GM18508 (cell line): Measurements from ENCODE around the gene SEC14L6.
"Not testable (repeated sequence)": the region's sequence is repeated elsewhere in the genome, so short reads cannot be mapped to it uniquely, and the experiment has no call there.

Experiments
- ATAC-seq: cut with Tn5 transposase; IDR thresholded peaks from one replicate; pipeline ENCODE4 v1.9.1; 2021; ENCODE audit warnings: moderate number of reproducible peaks; ENCODE audit not compliant: insufficient read depth, unreplicated experiment

The SEC14L6 gene

DNA sequence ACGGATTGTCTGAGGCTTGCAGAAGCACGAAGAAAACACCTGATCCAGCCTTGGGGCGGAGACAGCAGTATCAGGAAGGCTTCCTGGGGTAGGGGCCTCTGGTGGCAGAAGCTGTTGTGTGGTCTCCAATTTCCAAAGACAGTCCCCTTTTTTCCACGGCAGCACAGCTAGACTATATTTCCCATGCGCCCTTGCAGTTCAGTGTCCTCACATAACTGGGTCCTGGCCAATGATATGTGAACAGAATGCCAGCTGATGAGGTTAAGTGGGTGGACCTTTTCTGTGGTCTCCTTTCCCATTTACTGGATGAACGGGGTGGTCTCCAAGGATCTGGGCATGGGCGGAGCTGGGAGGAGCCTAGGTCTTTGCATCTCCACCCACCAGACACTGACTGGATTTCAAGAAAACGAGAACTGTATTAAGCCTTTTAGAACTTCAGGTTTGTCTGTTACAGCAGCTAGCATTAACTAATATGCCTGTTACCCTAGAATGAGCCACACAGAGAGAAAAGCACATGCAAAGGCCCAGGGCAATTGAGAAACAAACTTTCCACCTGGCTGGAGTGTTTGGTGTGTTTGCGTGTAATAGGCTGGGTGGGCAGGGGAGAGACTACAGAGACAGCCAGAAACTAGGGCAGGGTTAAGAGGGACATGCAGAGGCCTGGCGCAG is 21.7 kb upstream of the SEC14L6 start:
- ATAC-seq: no peak

- ATAC-seq: not testable (repeated sequence)
Observed at GRCh38 chr22:30567277-30567676, 20.7 kb upstream of the SEC14L6 start.

DNA sequence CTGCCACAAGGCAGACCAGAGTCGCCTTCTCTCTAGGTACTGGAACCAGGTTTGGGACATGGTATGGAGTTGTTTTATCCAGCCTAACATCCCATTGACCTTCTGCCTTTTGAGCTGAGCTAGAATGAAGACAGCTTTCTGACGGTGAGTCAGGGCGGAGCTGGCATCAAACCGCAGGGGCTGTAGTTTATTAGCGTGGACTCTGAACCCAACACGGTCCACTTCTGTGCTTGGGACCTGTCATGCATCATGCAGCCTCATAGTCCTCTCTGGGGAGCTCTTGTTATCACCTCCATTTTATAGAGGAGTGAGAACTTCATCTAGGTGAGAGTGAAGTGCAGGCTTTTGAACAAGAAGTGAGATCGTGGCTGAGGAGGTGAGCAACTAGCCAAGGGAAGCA is 19.6 kb upstream of the SEC14L6 start:
- ATAC-seq: no peak

GRCh38 chr22:30565341-30565740 is 18.8 kb upstream of the SEC14L6 start:
- ATAC-seq: no peak

DNA sequence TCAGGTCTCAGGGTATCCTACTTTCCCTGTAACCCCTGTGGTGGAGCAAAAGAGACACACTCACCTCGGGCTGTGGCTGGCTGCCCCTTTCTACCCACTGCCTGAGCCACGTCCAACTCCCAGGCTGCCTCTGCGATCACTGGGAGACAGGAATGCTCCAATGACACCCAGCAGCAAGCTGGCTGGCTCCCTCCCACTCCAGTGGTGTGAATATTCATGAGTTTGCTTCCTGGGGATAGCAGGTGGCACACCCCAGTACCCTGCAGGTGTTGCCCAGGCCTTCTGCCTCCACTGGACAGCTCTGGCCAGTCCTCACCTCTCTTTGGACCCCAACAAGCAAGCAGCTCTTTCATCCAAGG is 18.2 kb upstream of the SEC14L6 start:
- ATAC-seq: no peak

DNA sequence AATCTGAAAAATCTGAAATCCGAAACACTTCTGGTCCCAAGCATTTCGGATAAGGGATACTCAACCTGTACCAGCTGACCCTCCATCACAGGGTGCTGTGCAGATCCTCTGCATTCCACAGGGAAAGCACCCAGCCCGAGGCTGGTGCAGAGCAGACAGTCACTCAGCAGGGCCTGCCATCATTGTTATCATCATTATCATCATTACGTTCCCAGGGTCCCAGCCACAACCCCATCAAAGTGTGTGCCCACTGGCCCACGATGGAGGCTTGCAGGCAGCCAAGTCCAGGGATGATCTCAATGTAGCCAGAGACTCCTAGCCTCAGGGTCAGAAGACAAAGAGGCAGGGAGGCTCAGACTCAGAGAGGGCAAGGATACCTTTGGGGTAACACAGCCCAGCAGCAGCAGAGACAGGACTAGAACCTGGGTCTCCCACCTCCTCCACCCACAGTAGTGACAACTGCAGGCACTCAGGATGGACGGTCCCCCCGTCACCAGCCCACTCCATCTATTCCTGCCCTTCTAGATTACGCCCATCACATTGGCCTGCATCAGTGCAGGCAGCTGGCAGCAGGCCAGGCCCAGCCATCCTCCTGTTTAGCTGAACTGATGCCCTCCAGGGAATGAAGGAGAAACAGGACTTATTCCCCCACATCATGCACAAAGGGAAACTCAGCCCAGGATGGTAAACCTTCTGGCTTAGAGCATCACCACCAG is 17.7 kb upstream of the SEC14L6 start:
- ATAC-seq: no peak

- ATAC-seq: no peak
Observed at GRCh38 chr22:30562366-30562765, 15.8 kb upstream of the SEC14L6 start.

DNA sequence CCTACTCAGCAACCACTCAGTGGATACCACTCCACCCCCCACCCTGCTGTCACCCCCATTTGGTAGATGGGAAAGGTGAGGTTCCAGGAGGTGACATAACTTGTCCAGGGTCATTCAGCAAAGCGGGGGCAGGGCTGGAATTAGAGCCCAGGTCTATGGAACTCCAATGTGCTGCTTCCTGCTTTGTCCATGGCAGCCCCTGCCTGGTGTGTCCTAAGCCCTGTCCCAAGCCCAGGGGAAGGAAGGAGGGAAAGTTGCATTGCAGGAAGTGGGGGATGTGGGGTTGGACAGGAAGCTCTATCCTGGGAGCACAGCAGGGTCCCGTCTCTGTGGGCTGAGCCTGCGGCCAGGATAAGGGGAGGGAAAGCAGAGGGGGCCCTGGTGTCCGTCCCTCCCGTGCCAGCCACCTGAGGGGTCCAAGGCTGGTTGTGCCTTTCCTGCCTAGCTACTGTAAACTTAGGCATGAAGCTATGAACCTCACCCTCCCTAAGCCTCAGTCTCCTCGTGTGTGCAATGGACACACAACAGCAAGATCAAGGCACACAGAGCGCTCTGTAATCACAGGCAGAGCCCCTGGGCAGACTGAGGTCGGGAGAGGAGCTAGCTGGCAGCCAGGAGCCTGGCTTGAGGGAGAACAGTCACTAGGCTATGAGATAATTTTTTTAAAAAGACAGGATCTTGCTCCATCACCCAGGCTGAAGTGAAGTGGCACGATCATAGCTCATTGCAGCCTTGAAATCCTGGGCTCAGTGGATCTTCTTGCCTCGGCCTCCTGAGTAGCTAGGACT is 15.1 kb upstream of the SEC14L6 start:
- no peak for ATAC-seq

DNA sequence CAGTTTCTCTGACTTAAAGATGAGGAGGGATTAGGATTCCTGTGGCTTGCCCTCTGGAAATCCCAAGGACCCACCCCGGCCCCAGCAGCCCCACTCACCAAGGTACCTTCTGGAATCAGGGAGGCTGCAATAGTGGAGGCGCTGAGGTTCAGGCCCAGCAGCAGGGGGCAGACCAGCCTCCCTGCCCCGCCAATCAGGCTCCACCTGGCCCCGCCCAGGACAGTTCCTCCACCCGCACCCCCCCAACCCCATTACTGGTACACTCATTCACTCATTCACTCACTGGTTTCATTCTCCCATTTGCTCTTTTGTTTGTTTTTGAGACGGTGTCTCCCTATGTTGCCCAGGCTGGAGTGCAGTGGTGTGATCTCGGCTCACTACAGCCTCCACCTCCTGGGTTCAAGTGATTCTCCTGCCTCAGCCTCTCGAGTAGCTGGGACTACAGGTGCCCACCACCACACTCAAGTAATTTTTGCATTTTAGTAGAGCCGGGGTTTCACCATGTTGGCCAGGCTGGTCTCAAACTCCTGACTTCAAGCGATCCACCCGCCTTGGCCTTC is 14.2 kb upstream of the SEC14L6 start:
- not testable (repeated sequence) for ATAC-seq

DNA sequence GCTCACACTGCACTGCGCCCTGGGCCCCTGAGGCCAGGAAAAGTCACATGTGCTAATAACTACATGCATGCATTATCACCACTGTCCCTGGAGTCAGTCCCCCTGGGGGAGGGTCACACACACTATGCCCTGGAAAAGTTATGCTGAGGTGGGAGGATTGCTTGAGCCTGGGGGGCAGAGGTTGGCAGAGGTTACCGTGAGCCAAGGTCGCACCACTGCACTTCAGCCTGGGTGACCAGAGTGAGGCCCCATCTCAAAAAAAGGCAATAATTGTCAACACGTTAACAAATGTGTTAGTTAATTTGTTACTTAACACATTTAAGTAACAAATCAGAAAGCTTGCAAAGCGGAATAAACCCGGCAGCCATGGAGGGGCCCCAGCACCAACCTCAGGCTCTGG is 13.3 kb upstream of the SEC14L6 start:
- no peak for ATAC-seq

DNA sequence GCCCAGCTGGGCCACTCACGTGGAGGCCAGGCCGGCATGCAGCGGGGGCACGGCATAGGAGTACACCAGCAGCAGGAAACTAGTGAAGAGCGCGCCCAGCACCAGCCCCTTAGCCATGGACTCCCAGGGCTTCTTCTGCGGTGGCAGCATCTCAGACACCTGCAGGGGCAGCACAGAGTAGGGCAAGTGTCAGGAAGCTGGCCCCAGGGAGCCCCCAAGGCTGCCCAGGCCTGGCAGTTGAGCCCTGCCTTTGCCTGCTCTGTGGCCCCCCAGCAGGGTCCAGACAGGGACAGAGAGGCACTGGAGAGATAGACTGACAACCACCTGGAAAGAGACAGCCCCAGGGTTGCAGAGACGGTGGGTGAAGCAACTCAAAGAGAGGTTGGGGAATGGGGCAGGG is 10.7 kb upstream of the SEC14L6 start:
- ATAC-seq: no peak

DNA sequence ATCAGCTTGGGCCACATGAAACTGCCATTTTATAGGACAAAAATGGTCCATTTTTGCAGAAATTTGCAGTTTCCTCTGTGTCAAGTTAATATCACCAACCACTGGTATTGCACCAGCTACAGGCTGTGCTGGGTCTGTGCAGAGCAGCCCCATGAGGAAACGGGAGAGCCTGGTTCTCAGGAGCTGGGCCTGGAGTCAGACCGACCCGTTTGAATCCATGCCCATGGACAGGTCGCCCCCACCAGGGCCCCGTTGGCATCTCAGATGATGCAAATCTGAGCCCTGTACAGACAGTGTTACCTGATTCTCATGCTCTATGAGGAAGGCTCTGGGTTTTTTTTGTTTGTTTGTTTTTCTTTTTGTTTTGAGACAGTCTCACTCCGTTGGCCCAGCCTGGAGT is 9.8 kb upstream of the SEC14L6 start:
- no peak for ATAC-seq

GRCh38 chr22:30555282-30556210 is 9.0 kb upstream of the SEC14L6 start:
- ATAC-seq: no peak

DNA sequence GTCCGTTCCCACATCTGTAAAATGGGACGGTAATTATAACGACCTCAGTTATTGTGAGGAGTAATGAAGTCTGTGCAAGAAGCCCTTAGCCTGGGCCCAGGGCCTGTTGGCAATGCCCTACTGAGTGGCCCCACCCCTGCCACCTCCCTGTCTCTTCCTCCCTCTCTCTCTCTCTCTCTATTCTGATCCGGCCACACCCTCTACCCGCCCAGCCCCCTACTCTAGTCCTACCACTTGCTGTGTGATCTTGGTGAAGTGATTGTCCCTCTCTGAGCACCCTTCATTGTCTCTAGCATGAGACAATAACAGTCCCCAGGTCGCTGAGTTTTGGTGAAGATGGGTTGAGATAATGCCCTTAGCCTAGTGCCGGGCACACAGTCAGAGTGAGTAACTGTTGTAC is 7.4 kb upstream of the SEC14L6 start:
- no peak for ATAC-seq

DNA sequence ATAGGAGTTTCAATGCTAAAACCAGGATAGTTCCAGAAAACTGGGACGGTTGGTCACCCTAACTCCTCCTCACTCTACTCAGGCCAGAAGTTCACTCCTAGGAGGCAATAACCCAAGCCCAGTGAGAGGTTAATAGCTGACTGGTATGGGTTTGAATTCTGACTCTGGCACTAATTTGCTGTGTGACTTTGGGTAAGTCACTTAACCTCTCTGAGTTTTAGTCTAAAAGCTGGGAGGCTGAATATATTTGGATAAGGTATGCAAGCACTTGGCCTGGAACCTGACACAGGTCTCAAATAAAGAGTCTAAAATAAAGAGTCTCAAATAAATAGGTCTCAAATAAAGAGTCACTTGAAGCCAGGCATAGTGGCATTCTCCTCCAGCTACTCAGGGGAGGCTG is 6.2 kb upstream of the SEC14L6 start:
- ATAC-seq: no peak

GRCh38 chr22:30551813-30552212 is 5.3 kb upstream of the SEC14L6 start:
- not testable (repeated sequence) for ATAC-seq

DNA sequence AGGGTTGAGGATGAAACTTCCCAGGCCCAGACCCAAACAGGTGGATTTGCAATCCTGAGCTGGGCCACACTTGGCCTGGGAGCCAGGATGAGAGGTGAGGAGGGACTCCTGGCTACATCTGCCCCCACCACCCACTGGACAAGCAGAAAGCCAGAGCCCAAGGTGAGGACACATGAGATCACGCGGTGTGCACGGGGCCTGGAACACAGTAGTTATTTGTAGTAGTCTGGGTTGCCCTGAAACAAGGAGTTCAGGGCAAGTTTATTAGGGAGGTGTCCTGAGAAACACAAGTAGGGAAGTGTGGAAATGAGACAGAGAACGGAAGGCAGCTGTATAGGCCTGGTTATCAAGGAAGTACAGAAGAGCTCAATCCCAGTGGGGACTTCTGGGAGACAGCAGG is 647 bp upstream of the SEC14L6 start:
- no peak for ATAC-seq

DNA sequence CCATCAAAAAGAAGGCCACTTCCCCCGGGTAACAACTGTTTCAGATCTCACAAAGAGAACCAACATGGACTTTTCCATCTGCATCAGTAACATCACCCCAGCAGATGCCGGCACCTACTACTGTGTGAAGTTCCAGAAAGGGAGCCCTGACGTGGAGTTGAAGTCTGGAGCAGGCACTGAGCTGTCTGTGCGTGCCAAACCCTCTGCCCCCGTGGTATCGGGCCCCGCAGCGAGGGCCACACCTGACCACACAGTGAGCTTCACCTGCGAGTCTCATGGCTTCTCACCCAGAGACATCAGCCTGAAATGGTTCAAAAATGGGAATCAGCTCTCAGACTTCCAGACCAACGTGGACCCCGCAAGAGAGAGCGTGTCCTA is 3.7 kb downstream of the SEC14L6 start:
- no peak for ATAC-seq

- ATAC-seq: no peak
Observed at GRCh38 chr22:30541961-30542810, 4.4 kb downstream of the SEC14L6 start.
